Measurements from ENCODE around the gene ZFYVE9.
"Not testable (repeated sequence)": the region's sequence is repeated elsewhere in the genome, so short reads cannot be mapped to it uniquely, and the experiment has no call there.

Gene ZFYVE9

GRCh38 chr1:52345252-52345651 is 203.4 kb downstream of the ZFYVE9 start:
- no peak for DNase-seq (ENCODE audit: low spot score)

GRCh38 chr1:52346653-52347052 is 204.8 kb downstream of the ZFYVE9 start:
- DNase-seq (ENCODE audit: low spot score): no peak

GRCh38 chr1:52348704-52349300 is 206.9 kb downstream of the ZFYVE9 start:
- peak; percentile 72 for DNase-seq (ENCODE audit: low spot score)

- DNase-seq (ENCODE audit: low spot score): no peak
Observed at GRCh38 chr1:52352690-52353089, 210.8 kb downstream of the ZFYVE9 start.

GRCh38 chr1:52355436-52355835 is 213.5 kb downstream of the ZFYVE9 start:
- DNase-seq (ENCODE audit: low spot score): no peak

- no peak for DNase-seq (ENCODE audit: low spot score)
Observed at GRCh38 chr1:52355847-52356505, 214.1 kb downstream of the ZFYVE9 start.

- no peak for DNase-seq (ENCODE audit: low spot score)
Observed at GRCh38 chr1:52356818-52357355, 215.0 kb downstream of the ZFYVE9 start.

- no peak for DNase-seq (ENCODE audit: low spot score)
Observed at GRCh38 chr1:52357397-52357796, 215.5 kb downstream of the ZFYVE9 start.

- DNase-seq (ENCODE audit: low spot score): no peak
Observed at GRCh38 chr1:52358851-52359497, 217.1 kb downstream of the ZFYVE9 start.

- no peak for DNase-seq (ENCODE audit: low spot score)
Observed at GRCh38 chr1:52359676-52360594, 218.0 kb downstream of the ZFYVE9 start.

- no peak for DNase-seq (ENCODE audit: low spot score)
Observed at GRCh38 chr1:52360595-52360968, 218.7 kb downstream of the ZFYVE9 start.

- no peak for DNase-seq (ENCODE audit: low spot score)
Observed at GRCh38 chr1:52364235-52364839, 222.4 kb downstream of the ZFYVE9 start.

GRCh38 chr1:52365071-52365745 is 223.3 kb downstream of the ZFYVE9 start:
- DNase-seq (ENCODE audit: low spot score): peak; percentile 68

- peak; percentile 100 for DNase-seq (ENCODE audit: low spot score)
Observed at GRCh38 chr1:52365746-52366516, 224.0 kb downstream of the ZFYVE9 start, which contains the start of gene CC2D1B. CC2D1B (minus strand) TSS chr1:52366205; CDS start chr1:52364620, 1,585 bp downstream.

- no peak for DNase-seq (ENCODE audit: low spot score)
Observed at GRCh38 chr1:52366517-52366827, 224.6 kb downstream of the ZFYVE9 start.

- DNase-seq (ENCODE audit: low spot score): no peak
Observed at GRCh38 chr1:52367272-52367671, 225.4 kb downstream of the ZFYVE9 start.

GRCh38 chr1:52368383-52369172 is 226.7 kb downstream of the ZFYVE9 start:
- peak; percentile 79 for DNase-seq (ENCODE audit: low spot score)

GRCh38 chr1:52369851-52370250 is 228.0 kb downstream of the ZFYVE9 start:
- DNase-seq (ENCODE audit: low spot score): not testable (repeated sequence)

- DNase-seq (ENCODE audit: low spot score): no peak
Observed at GRCh38 chr1:52385376-52385775, 243.5 kb downstream of the ZFYVE9 start.

GRCh38 chr1:52386458-52386857 is 244.6 kb downstream of the ZFYVE9 start:
- DNase-seq (ENCODE audit: low spot score): no peak

Measured in ecto neural progenitor cell (in vitro differentiated cells).